HG03460 (cell line): ENCODE results near the gene CLDN2.

Experiments used
- ATAC-seq: cut with Tn5 transposase; IDR thresholded peaks from one replicate; pipeline ENCODE4 v1.9.1; 2021; ENCODE audit not compliant: unreplicated experiment

CLDN2 gene

GRCh38 chrX:106921637-106922036 is 1.4 kb downstream of the CLDN2 start:
- no peak for ATAC-seq

GRCh38 chrX:106927023-106927422 is 6.8 kb downstream of the CLDN2 start:
- no peak for ATAC-seq

- ATAC-seq, result no peak
Observed at GRCh38 chrX:106927700-106928099, 7.5 kb downstream of the CLDN2 start.

- ATAC-seq, result no peak
Observed at GRCh38 chrX:106928227-106928626, 8.0 kb downstream of the CLDN2 start.

- ATAC-seq, result no peak
Observed at GRCh38 chrX:106931831-106932491, 11.8 kb downstream of the CLDN2 start.

GRCh38 chrX:106932492-106932923 is 12.3 kb downstream of the CLDN2 start:
- no peak for ATAC-seq

- no peak for ATAC-seq
Observed at GRCh38 chrX:106932960-106933537, 12.8 kb downstream of the CLDN2 start.

GRCh38 chrX:106933538-106933961 is 13.3 kb downstream of the CLDN2 start:
- peak; percentile 49 for ATAC-seq

- no peak for ATAC-seq
Observed at GRCh38 chrX:106935175-106935574, 15.0 kb downstream of the CLDN2 start.

GRCh38 chrX:106936246-106936645 is 16.0 kb downstream of the CLDN2 start:
- ATAC-seq, result no peak

GRCh38 chrX:106939566-106939965 is 19.4 kb downstream of the CLDN2 start:
- no peak for ATAC-seq

- no peak for ATAC-seq
Observed at GRCh38 chrX:106940068-106940467, 19.9 kb downstream of the CLDN2 start.

- no peak for ATAC-seq
Observed at GRCh38 chrX:106946464-106946863, 26.3 kb downstream of the CLDN2 start.

GRCh38 chrX:106948641-106949040 is 28.4 kb downstream of the CLDN2 start:
- no peak for ATAC-seq

- no peak for ATAC-seq
Observed at GRCh38 chrX:106949366-106949765, 29.2 kb downstream of the CLDN2 start.

- no peak for ATAC-seq
Observed at GRCh38 chrX:106950381-106950780, 30.2 kb downstream of the CLDN2 start.

GRCh38 chrX:106951230-106951629 is 31.0 kb downstream of the CLDN2 start:
- no peak for ATAC-seq

GRCh38 chrX:106952089-106952488 is 31.9 kb downstream of the CLDN2 start:
- ATAC-seq, result no peak

GRCh38 chrX:106952538-106952937 is 32.3 kb downstream of the CLDN2 start:
- no peak for ATAC-seq

- ATAC-seq, result no peak
Observed at GRCh38 chrX:106952988-106953387, 32.8 kb downstream of the CLDN2 start.

- no peak for ATAC-seq
Observed at GRCh38 chrX:106954041-106954440, 33.8 kb downstream of the CLDN2 start.

GRCh38 chrX:106955004-106955772 is 35.0 kb downstream of the CLDN2 start:
- ATAC-seq, result no peak
